Measurements from ENCODE around the gene NLRC3.

The NLRC3 gene

DNA sequence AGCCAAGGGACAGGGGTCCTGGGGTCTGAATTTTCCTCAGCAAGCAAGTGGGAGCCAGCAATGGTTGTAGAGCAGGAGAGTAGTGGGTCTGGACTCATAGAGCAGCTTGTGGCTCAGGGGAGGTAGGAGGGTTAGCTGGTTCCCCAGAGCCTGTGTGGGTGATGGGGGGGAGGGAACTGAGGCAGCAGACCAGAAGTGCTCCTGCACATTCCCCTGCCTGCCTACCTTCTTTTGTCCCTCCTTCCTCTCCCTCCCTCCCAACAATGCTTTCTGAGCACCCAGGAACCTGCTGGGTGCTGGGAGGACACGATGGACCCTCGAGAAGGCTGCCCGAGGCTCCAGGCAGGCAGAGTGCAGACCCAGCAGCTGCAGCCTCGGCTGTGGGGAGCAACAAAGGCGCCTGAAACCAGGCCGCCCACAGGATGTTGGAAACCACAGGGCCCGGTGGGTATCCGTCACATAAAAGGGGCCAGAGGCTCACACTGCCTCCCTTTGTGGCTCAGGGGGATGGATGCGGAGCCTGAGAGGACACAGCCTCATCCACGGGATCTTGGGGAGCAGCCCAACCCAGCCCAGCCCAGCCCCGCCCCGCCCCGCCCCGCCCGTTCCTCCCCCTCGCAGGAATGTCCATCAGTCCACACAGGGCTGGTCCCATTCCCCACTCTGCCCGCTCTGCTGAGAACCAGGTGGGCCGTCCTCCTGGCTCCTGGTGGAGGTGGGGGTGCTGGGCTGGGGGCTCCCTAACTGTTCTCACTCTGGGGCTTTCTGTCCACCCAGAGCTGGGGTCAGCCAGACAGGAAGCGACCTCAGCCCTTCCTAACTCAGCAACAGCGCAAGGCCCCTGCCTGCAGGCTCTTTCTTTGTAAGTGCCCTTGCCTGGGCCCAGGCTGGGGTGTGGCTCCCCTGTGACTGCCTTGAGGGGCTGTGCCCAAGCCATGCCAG is 1.7 kb upstream of the NLRC3 start:
- DNase-seq: no peak

DNA sequence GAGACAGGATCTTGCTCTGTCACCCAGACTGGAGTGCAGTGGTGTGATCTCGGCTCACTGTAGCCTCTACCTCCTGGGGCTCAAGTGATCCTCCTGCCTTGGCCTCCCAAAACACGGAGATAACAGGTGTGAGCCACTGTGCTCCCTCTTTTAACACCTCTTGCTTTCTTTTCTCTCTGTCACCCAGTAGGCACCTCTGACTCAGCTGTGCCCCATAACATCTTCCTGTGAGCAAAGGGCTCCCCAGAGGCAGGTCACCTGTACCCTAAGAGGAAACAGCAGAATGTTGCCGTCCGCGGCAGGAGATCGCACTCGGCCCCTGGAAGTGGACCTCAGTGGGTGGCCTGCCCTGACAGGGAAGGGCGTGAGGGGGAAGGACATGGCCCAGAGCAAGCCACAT is 918 bp upstream of the NLRC3 start:
- DNase-seq: no peak

DNA sequence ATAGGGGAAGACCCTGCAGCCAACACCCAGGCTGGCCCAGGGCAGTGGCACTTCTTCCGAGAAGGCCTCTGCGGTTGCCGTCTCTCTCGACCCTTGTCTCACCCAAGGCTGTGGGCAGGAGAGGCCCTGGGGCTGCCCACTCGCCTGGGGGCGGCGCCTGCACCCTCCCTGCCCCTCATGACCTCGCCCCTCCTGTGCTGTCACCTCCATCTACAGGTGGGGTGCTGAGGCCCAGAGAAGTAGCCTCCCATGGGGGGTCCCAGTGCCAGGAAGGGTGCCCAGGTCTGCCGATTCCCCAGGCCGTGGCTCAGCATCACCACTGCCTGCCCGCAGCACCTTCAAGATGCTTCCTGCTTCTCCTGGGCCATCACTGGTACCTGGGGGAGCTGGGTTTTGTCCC is 992 bp downstream of the NLRC3 start:
- no peak for DNase-seq

DNA sequence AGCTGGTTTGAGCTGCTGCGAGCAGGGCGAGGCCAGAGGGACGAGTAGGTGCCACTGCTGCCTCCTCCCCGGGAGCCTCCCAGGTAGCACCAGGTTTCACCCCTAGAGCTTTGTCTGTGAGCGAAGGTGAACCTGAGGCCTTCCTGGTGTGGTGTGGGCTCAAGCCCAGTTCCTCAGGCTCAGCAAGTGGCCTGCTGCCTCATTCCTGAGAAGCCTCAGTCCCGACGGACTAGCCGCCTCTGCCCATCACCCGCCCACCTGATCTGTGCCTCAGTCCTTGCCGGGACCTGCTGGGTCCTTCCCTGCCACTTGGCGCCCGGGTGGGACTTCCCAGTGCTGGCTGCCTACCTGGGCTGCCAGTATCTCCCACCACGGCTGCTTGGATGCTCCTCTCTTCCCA is 1.7 kb downstream of the NLRC3 start:
- DNase-seq: no peak

DNA sequence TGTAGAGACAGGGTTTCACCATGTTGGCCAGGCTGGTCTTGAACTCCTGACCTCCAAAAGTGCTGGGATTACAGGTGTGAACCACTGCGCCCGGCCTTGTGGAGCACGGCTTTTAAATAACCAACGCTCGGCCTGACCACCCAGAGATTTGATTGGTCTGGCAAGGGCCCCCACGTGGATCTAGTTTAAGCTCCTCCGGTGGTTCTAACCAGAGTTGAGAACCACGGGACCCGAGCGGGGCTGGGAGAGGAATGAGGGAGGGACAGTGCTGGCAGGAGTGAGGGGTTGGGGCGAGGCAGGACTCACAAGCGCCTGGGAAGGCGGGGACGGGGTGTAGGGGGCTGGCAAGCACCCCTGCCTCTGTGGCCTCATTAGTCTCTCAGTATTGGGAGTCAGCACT is 3.0 kb downstream of the NLRC3 start:
- no peak for DNase-seq

DNA sequence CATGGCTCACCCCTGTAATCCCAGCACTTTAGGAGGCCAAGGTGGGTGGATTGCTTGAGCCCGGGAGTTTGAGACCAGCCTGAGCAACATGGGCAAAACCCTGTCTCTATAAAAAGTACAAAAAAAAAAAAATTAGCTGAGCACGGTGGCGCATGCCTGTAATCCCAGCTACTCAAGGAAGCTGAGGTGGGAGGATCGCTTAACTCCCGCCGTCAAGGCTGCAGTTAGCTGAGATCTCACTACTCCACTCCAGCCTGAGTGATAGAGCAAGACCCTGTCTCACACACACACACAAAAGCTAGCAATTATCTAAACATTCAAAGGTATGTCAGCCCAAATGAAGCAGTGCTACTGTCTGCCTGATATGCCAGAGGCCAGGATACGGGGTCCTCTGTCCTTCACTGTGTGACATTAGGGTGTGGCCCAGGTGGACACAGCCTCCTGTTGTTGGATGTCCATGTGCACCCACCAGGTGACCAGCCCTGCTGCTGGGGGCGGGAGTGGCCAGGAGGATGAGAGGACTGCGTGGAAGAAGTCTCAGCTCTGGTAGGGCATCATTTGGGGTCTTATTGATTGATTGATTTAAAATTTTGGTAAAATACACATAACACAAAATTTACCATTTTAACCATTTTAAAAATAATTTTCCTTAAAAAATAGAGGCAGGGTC is 3.9 kb downstream of the NLRC3 start:
- DNase-seq: no peak

DNA sequence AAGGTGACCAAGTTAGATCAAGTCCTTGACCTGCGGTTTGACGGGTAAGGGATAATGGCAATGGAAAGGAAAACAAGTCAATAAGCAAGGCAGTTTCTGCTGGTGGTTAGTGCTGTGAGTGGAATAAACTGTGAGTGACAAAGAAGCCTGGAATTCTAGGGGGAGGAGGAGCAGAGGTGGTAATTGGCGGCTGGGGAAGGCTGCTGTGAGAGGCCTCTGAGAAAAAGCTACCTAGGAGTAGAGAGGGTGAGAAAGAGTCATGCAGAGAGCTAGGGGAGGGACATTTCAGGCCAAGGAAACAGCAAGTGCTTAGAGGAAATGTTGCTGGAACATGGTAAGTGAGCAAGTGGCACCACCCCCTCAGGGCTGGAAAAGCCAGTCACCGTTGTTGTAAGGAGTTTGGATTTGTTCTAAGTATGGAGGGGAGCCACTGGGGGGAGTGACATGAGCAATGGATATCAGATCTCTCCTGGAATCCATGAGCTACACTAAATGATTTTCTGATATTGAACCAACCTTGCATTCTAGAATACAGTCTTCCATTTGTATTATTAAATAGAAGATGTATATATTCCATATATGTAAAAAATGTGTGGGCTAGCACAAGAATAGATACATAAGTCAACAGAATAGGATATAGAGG is 6.7 kb downstream of the NLRC3 start:
- DNase-seq: no peak

DNA sequence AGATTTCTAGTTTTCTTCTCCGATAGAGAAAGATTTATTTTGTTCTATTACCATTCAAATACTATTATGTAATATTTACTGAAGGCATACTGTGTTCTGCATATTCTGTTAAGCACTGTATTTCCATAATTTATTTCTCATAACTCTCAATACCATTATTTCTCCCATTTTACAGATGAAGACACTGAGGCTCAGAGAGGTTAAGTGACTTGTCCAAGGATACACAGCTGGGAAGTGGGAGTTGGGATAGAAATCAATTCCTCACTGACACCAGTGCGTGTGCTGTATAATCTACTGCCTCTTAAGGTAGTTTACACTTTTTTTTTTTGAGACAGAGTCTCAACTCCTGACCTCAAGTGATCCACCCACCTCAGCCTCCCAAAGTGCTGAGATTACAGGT is 7.4 kb downstream of the NLRC3 start:
- no peak for DNase-seq

DNA sequence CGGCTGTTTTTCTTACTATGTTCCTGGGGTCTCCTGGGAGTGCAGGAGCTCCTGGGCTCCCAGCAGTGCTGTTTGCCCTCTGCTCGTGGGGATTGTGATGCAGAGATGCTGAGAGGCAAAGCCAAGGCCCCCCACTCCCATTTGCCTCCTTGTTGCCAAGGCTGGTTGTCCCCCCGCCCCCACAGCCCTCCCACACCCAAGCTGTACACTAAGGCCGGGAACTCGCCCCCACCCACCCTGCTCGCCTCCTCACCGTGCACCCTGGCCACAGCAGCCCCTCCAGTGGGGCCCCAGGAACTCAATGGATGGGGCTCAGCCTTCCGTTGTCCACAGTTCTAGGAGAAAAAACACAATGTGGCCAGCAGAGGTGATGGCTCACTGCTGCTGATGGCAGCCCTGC is 10.2 kb downstream of the NLRC3 start:
- no peak for DNase-seq

DNA sequence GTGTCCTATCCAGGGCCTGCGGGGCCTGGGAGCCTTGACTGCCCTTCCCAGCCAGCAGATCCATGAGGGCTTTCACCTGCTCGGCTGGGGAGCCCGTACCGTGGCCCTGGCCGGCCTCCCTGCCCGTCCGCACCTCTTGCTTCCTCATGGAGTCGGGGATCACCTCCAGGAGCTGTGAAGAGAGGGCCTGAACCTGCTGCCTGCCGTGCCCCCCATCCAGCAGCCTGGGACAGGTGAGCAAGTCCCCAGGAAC is 12.4 kb downstream of the NLRC3 start:
- no peak for DNase-seq

DNA sequence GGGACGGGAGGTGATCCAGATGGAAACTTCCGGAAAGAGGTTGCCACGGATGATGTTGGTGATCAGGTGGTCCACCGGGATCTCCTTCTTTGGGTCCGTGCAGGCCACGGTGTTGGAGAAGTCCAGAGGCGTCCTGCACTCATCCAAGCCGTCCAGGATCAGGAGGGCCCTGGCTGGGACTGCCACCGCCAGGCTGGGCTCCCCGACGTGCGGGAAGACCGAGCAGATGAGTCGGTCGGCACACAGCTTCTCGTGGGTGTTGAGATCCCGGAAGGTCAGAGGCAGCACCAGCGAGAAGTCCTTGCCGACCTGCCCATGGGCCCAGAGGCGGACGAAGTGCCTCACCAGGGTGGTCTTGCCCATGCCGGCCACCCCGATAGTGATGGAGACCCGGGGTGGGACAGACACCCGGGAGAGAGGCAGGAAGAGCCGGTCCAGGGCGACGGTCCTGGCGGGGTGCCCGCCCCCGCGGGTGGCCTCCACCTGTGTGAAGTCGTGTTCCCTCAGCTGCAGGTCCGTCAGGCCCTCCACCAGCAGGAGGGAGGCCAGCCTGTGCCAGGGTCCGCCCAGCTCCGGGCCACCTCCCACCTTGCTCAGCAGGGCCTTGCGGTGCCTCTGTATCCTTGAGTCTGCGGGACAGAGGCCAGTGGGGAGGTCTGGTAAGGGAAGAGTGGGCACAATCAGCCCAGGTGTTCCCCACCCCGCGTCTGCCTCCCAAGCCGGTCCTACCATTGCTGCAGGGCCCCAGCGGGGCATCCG is 12.9 kb downstream of the NLRC3 start:
- DNase-seq: no peak

DNA sequence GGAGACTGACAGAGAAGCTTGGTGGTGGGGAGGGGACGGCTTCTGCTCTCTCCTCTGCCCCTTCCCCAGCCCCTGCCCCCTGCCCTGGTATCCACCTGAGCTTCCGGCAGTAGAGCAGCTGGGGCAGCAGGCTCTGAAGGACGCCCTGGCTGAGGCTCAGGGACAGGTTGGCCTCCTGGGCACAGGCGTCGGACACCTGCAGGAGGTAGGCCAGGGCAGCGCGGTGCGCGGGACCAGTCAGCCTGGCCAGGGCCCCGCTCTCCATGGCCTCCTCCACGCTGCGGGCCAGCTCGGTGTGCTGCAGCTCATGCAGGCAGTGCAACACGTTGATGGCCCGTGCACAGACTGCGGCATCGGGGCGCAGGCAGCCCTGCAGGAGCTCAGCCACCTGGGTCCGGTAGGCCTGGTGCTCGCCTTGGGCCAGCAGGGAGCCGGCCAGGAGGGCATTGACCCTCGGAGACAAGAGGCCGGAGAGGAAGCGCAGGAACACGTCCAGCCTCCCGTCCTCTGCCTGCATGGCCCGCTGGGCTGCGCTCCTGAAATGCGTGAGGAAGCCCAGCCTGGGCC is 14.2 kb downstream of the NLRC3 start:
- no peak for DNase-seq

DNA sequence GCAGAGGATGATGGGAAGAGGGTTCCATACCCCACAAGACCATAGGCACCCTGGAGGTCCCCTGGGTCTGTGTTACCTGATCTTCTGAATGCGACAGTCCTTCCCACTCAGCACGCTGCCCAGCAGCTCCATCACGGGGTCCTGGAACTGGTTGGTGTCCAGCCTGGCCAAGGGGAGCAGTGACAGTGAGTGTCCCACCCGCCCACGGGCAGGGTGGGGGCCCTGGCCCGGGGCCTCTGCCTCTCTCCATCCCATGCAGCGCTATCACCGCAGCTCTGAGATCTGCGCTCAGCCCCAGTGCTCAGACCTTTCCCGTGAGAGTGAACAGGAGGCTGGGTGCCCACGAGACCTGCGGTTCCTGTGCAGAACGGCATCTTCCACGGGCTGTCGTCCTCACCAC is 15.6 kb downstream of the NLRC3 start:
- DNase-seq: no peak

DNA sequence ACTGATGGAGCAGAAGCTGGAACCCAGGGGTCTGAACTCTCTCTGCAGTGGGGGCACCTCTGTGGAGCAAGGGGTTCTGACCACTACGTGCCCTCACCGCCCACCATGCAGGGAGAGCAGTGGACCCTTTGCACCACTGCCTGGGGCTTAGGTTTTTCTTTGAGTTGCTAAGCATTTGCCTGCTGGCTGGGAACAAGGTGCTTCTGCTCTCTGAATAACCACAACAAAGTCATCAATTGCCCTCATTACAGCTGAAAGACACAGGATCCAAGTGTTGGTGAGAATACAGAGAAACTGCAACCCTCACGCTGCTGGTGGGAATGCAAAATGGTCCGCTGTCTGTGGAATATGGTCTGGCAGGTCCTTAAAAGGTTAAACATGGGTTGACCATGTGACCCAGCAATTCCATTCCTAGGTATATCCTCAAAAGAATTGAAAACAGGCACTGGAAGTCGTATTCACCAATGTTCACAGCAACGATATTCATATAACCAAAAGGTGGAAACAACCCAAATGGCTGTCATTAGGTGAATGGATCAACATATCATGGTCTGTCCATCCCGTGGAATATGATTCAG is 22.8 kb downstream of the NLRC3 start:
- DNase-seq: no peak

DNA sequence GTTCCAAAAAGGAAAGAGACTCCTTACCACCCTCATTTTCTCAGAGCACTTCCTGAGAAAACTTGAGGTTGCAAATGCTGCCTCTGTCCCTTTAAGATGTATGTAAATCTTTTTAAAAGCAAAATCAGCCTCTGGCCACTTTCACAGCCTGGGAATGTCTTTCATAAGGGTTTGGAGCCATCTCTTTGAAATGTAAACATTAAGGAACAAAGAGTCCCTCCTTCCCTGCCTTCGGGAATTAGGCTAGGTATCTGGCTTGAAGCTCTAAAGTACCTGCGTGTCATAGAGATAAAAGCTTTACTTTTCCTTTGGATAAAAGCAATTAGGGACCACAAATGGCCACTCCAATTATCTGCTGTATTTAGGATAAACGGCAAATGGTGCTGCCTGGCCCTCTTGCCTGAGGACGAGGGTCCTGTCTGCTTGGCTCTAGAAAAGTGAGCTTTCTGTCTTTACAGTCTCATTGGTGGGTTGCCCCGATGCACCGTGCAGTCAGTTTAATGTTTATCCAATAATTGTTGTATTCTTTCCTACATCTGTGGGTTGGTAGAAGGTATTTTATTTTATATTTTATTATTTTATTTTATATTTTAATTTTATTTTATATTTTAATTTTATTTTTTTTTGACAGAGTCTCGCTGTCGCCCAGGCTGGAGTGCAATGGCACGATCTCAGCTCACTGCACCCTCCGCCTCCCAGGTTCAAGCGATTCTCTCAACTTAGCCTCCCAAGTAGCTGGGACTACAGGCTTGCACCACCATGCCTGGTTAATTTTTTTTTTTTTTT is 23.9 kb downstream of the NLRC3 start:
- no peak for DNase-seq

DNA sequence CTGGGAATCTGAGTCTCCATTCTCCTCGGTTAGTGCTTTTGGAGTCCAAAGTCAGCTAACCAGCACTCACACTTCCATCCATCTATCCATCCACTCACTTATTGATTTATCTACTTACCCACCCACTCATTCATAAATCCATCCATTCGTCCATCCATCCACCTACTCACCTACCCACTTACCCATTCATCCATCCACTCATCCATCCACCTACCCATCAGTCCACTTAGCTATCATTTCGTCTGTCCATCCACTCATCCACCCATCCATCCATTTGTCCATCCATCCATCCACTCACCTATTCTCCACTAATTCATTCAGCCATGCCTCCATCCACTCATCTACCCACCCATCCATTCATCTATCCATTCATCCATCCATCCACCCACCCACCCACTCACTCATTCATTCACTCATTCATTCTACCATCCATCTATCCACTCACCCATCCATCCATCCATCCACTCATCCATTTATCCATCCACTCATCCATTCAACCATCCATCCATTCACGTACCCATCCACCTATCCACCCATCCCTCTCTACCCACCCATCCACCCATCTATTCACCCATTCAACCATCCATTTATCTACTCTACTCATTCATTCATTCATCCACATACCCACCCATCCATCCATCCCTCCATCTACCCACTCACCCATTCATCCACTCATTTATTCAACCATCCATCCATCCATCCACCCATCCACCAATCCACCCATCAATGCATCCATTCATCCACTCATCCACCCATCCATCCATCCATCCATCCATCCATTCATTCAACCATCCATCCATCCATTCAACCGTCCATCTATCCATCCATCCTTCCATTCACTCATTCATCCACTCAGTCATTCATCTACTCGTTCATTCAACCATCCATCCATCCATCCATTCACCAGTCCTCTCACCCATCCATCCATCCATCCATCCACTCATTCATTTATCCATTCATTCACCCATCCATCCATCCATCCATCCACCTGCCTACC is 26.1 kb downstream of the NLRC3 start:
- no peak for DNase-seq

DNA sequence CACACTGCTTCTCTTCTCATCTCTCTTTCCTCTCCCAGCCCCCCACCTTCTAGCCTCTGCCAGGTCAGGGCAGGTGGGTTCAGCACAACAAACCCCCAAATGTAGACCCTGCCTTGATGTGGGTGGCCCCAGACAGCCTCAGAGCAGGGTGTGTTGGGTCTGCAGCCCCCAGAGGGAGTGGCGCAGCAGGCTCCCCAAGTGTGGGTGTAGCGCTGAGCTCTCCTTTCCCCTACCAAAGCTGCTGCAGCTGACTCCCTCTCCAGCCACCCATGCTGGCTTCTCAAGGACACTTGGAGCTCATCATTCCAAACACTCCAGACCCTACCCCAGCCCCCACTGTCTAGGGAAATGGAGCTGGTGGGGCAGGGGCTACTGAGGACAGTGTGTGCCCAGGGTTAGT is 27.3 kb downstream of the NLRC3 start:
- no peak for DNase-seq

DNA sequence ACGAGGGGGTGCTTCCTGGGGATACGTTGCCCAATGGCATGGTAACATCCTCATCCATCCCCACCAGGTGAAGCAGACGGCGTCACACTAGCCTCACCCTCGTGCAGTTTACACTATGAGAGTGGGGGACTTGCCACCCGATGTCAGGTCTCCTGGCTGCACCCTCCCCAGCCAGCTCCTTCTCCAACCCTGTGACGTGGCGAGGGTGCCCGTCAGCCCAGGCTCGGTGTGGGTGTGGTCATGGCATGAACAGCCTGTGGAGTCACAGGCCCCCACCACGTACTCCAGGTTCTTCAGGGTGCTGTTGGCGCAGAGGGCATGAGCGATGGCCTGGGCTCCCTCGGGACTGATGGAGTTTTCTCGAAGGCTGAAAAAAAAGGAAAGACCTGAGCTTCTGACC is 28.3 kb downstream of the NLRC3 start:
- DNase-seq: no peak

DNA sequence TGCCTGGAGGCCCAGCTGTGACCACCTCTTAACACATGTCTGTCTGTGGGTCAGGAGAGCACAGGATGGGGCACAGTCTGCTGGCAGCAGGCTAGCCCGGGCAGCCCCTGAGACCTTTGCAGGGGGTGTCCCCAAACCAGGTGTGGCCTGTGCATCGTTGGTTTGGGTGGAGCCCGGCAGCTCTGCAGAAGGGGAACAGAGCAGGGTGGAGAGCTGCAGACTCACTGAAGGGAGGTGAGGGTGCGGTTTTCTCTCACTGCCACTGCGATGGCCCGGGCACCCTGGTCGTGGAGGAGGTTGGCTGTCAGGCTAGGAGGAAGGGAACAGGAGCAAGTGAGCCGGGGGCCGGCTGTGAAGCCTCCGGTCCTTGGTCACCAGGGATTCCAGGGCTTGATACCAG is 28.8 kb downstream of the NLRC3 start:
- no peak for DNase-seq

DNA sequence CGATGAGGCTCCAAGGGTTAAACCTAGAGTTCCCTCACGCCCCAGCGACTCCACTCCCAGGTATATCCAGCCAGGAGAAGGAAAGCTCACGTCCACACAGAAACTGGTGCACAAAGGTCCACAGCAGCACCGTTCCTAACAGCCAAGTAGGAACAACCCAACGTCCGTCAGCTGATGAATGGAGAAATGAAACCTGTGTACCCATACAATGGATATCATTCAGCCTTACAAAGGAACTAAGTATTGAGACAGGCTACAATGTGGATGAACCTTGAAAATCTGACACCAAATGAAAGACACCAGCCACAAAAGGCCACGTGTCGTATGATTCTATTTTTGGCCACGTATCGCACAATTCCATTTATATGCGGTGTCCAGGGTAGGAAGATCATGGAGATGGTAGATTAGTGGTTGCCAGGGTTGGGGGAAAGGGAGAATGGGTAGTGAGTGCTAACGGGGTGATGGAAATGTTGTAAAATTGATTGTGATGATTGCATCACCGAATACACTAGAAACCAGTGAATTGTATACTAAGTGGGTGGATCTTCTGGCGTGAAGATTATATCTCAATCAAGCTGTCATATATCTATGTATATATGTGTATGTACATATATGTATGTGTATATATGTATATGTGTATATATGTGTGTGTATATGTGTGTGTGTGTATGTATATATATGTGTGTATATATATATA is 30.1 kb downstream of the NLRC3 start:
- no peak for DNase-seq
